ENCODE measurements around the gene KLF7. TPM values are rescaled to one million over a fixed set of nuclear protein-coding genes. Genes with fewer than 3 reads are reported as not detected.

KLF7 gene
- total RNA-seq, 6 experiments from 2014 or later, result 3.3 to 14.2 (median 10.2) TPM

GRCh38 chr2:207112383-207112782 lies 53.4 kb downstream of the KLF7 start:
- no peaks in the 10 kb centered on the region for H3K27me3 ChIP-seq
- ATAC-seq (no peak), DNase-seq (no peak)
- no peak for TF ChIP-seq POLR2A (IDR thresholded peaks at IDR 0.05)
- no peak for TF ChIP-seq CTCF (IDR thresholded peaks at IDR 0.05)
- no peak overlapping the region for H3K27ac ChIP-seq
- H3K36me3 ChIP-seq, result no peaks in the 10 kb centered on the region
- WGBS (ENCODE audit: insufficient coverage, low coverage, low lambda C conversion rate, missing lambda C conversion rate), result 62% methylated on average over 2 of the region's 2 CpGs
- H3K9me3 ChIP-seq, result no peaks in the 10 kb centered on the region
- intact Hi-C loops (cut with DNase I), result no loop called here
- no peak overlapping the region for H3K4me3 ChIP-seq
- no peaks in the 10 kb centered on the region for H3K4me1 ChIP-seq

- Histone ChIP-seq H3K9me3 (no peaks in the 10 kb centered on the region), H3K27me3 (no peaks in the 10 kb centered on the region), H3K36me3 (no peaks in the 10 kb centered on the region), H3K4me1 (no peaks in the 10 kb centered on the region), H3K27ac (no peak overlapping the region), H3K4me3 (no peak overlapping the region)
- TF ChIP-seq CTCF (IDR thresholded peaks at IDR 0.05) (no peak), POLR2A (IDR thresholded peaks at IDR 0.05) (no peak)
- DNase-seq (no peak), ATAC-seq (no peak)
- intact Hi-C loops (cut with DNase I), result no loop called here
- 91% methylated on average over 4 of the region's 4 CpGs for WGBS (ENCODE audit: insufficient coverage, low coverage, low lambda C conversion rate, missing lambda C conversion rate)
Observed at GRCh38 chr2:207111757-207112156, 54.0 kb downstream of the KLF7 start.

GRCh38 chr2:207110715-207111114 lies 55.0 kb downstream of the KLF7 start:
- DNase-seq (no peak), ATAC-seq (peak in 2 of 4 donors; percentile 30 to 39)
- intact Hi-C loops (cut with DNase I), result no loop called here
- H3K9me3 ChIP-seq, result no peaks in the 10 kb centered on the region
- H3K36me3 ChIP-seq, result no peaks in the 10 kb centered on the region
- 78% methylated on average over 2 of the region's 2 CpGs for WGBS (ENCODE audit: insufficient coverage, low coverage, low lambda C conversion rate, missing lambda C conversion rate)
- no peak overlapping the region for H3K4me3 ChIP-seq
- H3K4me1 ChIP-seq, result no peaks in the 10 kb centered on the region
- H3K27me3 ChIP-seq, result no peaks in the 10 kb centered on the region
- no peak overlapping the region for H3K27ac ChIP-seq
- TF ChIP-seq POLR2A (IDR thresholded peaks at IDR 0.05) (no peak), CTCF (IDR thresholded peaks at IDR 0.05) (no peak)

GRCh38 chr2:207110310-207110709 lies 55.4 kb downstream of the KLF7 start:
- DNase-seq (no peak), ATAC-seq (no peak)
- no peaks in the 10 kb centered on the region for H3K27me3 ChIP-seq
- H3K27ac ChIP-seq, result no peak overlapping the region
- H3K4me1 ChIP-seq, result no peaks in the 10 kb centered on the region
- intact Hi-C loops (cut with DNase I), result no loop called here
- 81% methylated on average over 4 of the region's 7 CpGs for WGBS (ENCODE audit: insufficient coverage, low coverage, low lambda C conversion rate, missing lambda C conversion rate)
- no peak overlapping the region for H3K4me3 ChIP-seq
- H3K36me3 ChIP-seq, result no peaks in the 10 kb centered on the region
- H3K9me3 ChIP-seq, result no peaks in the 10 kb centered on the region
- TF ChIP-seq CTCF (IDR thresholded peaks at IDR 0.05) (no peak), POLR2A (IDR thresholded peaks at IDR 0.05) (no peak)

GRCh38 chr2:207109768-207110167 lies 56.0 kb downstream of the KLF7 start:
- WGBS (ENCODE audit: insufficient coverage, low coverage, low lambda C conversion rate, missing lambda C conversion rate), result 77% methylated on average over 4 of the region's 5 CpGs
- intact Hi-C loops (cut with DNase I), result no loop called here
- H3K4me3 ChIP-seq, result no peak overlapping the region
- TF ChIP-seq POLR2A (IDR thresholded peaks at IDR 0.05), result no peak
- DNase-seq (no peak), ATAC-seq (no peak)
- no peak overlapping the region for H3K27ac ChIP-seq
- H3K4me1 ChIP-seq, result no peaks in the 10 kb centered on the region
- H3K27me3 ChIP-seq, result no peaks in the 10 kb centered on the region
- no peaks in the 10 kb centered on the region for H3K36me3 ChIP-seq
- no peaks in the 10 kb centered on the region for H3K9me3 ChIP-seq

All from right lobe of liver (tissue), 6 donors.